ENCODE data around the gene CACNB4. TPM values are rescaled to one million over a fixed set of nuclear protein-coding genes. Genes with fewer than 3 reads are reported as not detected.

The CACNB4 gene
- polyA plus RNA-seq, 2 of the 4 experiments (the other 2 are of a cell fraction) = 0.25 to 0.53 TPM

- DNase-seq (ENCODE audit: low read depth in 1 of 2, low spot score in 1 of 2) (no peak), ATAC-seq (no peak), FAIRE-seq (no peak)
- Histone ChIP-seq H3K4me2 (no peak overlapping the region), H3K4me3 (no peak overlapping the region), H3K27ac (no peak overlapping the region), H3K9me3 (no peaks in the 10 kb centered on the region), H3K4me1 (no peaks in the 10 kb centered on the region)
- TF ChIP-seq CEBPB (IDR thresholded peaks at IDR 0.05) (no peak), BCL3 (IDR thresholded peaks at IDR 0.05) (no peak), GATA3 (IDR thresholded peaks at IDR 0.05; ENCODE audit: borderline replicate concordance) (no peak), RARB (CRISPR knock-in tag; IDR thresholded peaks at IDR 0.05) (no peak), JUNB (IDR thresholded peaks at IDR 0.05) (no peak), MAX (IDR thresholded peaks at IDR 0.05) (no peak), NPAS2 (CRISPR knock-in tag; IDR thresholded peaks at IDR 0.05; ENCODE audit: borderline replicate concordance) (no peak), CBX8 (IDR thresholded peaks at IDR 0.05) (no peak), PBX3 (IDR thresholded peaks at IDR 0.05) (no peak), EHMT2 (IDR thresholded peaks at IDR 0.05; ENCODE audit: low read depth) (no peak), FOXS1 (CRISPR knock-in tag; IDR thresholded peaks at IDR 0.05) (no peak), EP300 (IDR thresholded peaks at IDR 0.05) (no peak)
- ChIA-PET POLR2A (no interaction called here), CTCF (no interaction called here)
- 72% methylated on average over 3 of the region's 3 CpGs for WGBS (ENCODE audit: missing lambda C conversion rate)
Observed at GRCh38 chr2:152088006-152088405, 10.8 kb downstream of the CACNB4 start.

- POLR2A ChIA-PET = no interaction called here
- no peaks in the 10 kb centered on the region for H3K4me1 ChIP-seq
- no peak for TF ChIP-seq ZNF302 (CRISPR knock-in tag; IDR thresholded peaks at IDR 0.05)
- TF ChIP-seq ZC3H11A (IDR thresholded peaks at IDR 0.05) = no peak
- no peak for TF ChIP-seq RNF2 (IDR thresholded peaks at IDR 0.05; ENCODE audit: borderline replicate concordance, low read depth)
- no peak for TF ChIP-seq JUNB (IDR thresholded peaks at IDR 0.05)
- no peak for TF ChIP-seq MAX (IDR thresholded peaks at IDR 0.05)
- no peak for TF ChIP-seq FOSB (CRISPR knock-in tag; IDR thresholded peaks at IDR 0.05)
- TF ChIP-seq NR3C1 (IDR thresholded peaks at IDR 0.05) = no peak
- 82% methylated on average over 2 of the region's 2 CpGs for WGBS (ENCODE audit: missing lambda C conversion rate)
- no peak overlapping the region for H3K4me2 ChIP-seq
- FAIRE-seq = no peak
- H3K4me3 ChIP-seq = no peak overlapping the region
- no peak for DNase-seq (ENCODE audit: low read depth in 1 of 2, low spot score in 1 of 2)
- H3K9me3 ChIP-seq = no peaks in the 10 kb centered on the region
- CTCF ChIA-PET = interaction anchor here (1.6 kb wide), 1 partner anchor 61 kb away, joined by 4 read pairs; no protein-coding TSS in a partner anchor
- no peak for ATAC-seq
- H3K27ac ChIP-seq = no peak overlapping the region
Observed at GRCh38 chr2:152086231-152086630, 12.6 kb downstream of the CACNB4 start.

- H3K27ac ChIP-seq = no peak overlapping the region
- ChIA-PET POLR2A (no interaction called here), CTCF (interaction anchor here (0.7 kb wide), 1 partner anchor 10 kb away, joined by 3 read pairs; no protein-coding TSS in a partner anchor)
- H3K9me3 ChIP-seq = no peaks in the 10 kb centered on the region
- no peak overlapping the region for H3K4me3 ChIP-seq
- FAIRE-seq (no peak), DNase-seq (ENCODE audit: low read depth in 1 of 2, low spot score in 1 of 2) (no peak), ATAC-seq (no peak)
- no peaks in the 10 kb centered on the region for H3K4me1 ChIP-seq
- WGBS (ENCODE audit: missing lambda C conversion rate) = 52% methylated on average over 6 of the region's 6 CpGs
- no peak overlapping the region for H3K4me2 ChIP-seq
- TF ChIP-seq JUN (IDR thresholded peaks at IDR 0.05) = no peak
- no peak for TF ChIP-seq PHF8 (IDR thresholded peaks at IDR 0.05; ENCODE audit: borderline replicate concordance, low read depth)
- no peak for TF ChIP-seq KDM5A (IDR thresholded peaks at IDR 0.05)
- TF ChIP-seq CBX8 (IDR thresholded peaks at IDR 0.05) = no peak
- TF ChIP-seq HOXB13 (CRISPR knock-in tag; IDR thresholded peaks at IDR 0.05; ENCODE audit: low read depth) = no peak
- TF ChIP-seq MAZ (IDR thresholded peaks at IDR 0.05; ENCODE audit: borderline replicate concordance, low read depth, low read length) = no peak
Observed at GRCh38 chr2:152084076-152084475, 14.8 kb downstream of the CACNB4 start.
